GM18867 (cell line): ENCODE measurements around the gene DBP.
"Not testable (repeated sequence)": the region's sequence is repeated elsewhere in the genome, so short reads cannot be mapped to it uniquely, and the experiment has no call there.

Source experiments
- ATAC-seq: cut with Tn5 transposase; IDR thresholded peaks from one replicate; pipeline ENCODE4 v1.9.1; 2021; ENCODE audit warnings: mild to moderate bottlenecking, moderate library complexity; ENCODE audit not compliant: unreplicated experiment

The DBP gene

GRCh38 chr19:48668332-48668731 lies 31.2 kb upstream of the DBP start:
- no peak for ATAC-seq

DNA sequence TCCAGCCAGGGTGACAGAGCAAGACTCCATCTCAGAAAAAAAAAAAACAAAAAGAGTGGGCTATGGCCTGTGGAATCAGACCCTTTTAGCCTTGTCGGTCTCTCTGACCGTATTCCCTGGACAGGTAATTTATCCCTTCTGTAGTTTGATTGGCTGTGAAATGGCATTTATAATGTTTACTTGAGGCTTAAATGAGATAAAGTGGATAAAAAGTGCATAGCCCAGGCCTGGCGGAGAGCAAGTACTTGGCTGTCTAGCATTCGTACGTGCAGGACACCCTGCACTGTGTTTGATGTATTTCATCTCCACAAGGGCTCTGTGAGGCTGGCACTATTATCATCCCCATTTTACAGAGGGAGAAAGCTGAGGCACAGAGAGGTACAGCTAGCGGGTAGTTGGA lies 28.6 kb upstream of the DBP start:
- no peak for ATAC-seq

DNA sequence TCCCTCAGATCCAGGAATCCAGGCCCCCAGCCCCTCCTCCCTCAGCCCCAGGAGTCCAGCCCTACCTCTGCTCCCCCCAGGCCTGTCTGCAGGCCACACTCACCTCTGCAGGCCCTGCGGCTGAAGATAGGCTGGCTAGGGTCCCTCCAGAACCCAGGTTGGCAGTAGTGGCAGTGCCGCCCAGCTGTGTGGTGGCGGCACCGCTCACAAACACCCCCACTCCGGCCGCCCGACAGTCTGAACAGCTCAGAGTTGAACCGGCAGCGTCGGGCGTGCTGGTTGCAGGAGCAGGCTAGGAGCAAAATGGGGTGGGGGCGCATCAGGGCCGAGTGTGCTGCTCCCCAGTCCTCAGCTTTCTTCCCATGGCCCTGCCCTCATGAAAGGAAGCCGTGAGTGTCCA lies 27.3 kb upstream of the DBP start:
- no peak for ATAC-seq

GRCh38 chr19:48663667-48664066 lies 26.5 kb upstream of the DBP start:
- ATAC-seq, result no peak

DNA sequence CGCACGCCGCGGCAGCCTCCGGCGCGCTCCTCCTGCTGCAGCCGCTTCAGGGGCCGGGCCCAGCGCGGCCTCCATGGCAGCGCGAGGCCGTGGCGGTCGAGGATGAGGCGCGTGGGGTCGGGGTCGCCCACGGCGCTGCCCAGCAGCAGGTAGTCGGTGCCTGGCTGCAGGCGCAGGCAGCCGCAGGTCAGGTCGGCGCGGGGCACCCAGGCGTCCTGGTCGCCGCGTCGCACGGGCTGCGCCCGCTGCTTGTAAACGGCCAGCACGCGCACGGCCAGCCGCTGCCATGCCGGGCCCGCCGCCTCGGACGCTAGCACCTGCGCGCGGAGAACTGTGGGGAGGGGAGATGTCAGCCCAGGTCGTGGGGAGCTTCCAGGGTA lies 24.5 kb upstream of the DBP start:
- ATAC-seq, result no peak

DNA sequence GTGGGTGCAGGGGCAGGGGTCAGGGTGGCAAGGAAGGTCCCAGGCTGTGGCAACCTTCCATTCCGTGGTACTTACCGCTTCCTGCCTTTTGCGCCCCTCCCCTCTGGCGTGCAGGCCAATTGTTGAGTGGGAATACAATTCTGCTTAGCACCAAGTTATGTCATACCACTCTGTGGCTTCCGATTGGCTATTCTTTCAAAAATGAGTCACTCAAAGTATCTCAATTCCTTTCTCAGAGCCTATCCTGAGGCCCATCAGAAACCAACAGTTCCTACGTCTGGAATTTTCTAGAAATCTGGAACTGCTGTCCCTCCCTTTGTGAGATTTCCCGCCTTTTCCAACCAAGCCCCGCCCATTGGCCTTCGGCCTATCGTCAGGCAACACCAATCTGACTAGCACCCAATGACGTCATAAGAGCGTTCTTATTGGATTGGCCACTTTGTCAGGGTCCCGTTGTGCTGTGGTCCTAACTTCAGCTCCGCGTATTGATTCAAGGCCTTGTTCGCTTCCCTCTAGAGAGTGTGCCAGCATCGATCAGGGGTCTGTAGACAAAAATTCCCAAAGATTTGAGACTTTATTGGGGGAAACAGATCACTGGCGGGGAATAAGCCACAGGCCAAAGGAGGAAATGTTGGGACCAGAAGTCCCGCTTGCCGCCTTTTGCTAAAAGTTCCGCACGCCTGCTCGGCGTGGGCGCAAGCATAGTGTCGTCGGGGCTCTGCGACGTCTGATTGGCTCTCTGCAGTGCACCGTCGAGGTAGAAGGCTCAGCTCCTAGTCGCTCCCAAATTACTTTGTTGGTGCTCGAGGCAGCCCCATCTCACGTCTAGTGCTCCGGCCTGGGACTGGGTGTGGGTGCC lies 23.9 kb upstream of the DBP start:
- ATAC-seq, result peak; percentile 79

DNA sequence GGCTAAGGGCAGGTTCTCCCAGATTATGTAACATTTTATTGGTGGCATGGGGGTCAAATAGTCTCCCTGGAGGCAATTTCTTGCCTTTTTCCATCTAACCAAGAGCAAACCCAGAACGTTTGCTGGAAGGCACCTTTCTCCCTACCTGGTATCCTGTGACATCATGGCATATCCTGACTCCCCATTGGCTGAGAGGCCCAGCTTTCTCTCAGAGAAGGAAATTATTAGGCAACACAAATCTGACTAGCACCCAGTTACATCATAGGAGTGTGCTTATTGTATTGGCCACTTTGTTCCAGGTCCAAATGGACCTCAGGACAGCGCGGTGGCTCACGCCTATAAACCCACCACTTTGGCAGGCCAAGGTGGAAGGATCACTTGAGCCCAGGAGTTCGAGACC lies 22.6 kb upstream of the DBP start:
- no peak for ATAC-seq

DNA sequence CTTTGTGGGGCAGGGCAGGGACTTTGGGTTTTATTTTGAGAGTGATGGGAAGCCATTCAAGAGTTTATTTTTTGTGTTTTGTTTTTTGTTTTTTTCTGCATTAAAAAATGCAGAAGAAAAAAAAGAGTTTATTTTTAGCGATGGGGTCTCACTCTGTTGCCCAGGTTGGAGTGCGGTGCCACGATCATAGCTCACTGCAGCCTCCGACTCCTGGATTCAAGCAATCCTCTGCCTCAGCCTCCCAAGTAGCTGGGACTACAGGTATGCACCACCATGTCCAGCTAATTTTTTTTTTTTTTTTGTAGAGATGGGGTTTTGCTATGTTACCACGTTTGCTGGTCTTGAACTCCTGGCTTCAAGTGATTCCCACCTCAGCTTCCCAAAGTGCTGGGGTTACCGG lies 21.3 kb upstream of the DBP start:
- no peak for ATAC-seq

DNA sequence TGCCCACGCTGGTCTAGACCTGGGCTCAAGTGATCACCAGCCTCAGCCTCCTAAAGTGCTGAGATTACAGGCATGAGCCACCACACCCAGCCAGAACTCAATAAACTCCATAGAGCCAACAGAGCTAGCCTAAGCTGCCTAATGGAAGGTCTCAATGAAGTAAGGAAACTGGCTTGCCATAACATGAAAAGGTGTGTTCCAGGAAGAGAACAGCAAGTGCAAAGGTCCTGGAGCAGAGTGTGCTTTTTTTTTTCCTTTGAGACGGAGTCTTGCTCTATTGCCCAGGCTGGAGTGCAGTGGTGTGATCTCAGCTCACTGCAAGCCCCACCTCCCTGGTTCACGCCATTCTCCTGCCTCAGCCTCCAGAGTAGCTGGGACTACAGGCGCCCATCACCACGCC lies 20.6 kb upstream of the DBP start:
- not testable (repeated sequence) for ATAC-seq

GRCh38 chr19:48656840-48657474 lies 19.8 kb upstream of the DBP start:
- no peak for ATAC-seq

DNA sequence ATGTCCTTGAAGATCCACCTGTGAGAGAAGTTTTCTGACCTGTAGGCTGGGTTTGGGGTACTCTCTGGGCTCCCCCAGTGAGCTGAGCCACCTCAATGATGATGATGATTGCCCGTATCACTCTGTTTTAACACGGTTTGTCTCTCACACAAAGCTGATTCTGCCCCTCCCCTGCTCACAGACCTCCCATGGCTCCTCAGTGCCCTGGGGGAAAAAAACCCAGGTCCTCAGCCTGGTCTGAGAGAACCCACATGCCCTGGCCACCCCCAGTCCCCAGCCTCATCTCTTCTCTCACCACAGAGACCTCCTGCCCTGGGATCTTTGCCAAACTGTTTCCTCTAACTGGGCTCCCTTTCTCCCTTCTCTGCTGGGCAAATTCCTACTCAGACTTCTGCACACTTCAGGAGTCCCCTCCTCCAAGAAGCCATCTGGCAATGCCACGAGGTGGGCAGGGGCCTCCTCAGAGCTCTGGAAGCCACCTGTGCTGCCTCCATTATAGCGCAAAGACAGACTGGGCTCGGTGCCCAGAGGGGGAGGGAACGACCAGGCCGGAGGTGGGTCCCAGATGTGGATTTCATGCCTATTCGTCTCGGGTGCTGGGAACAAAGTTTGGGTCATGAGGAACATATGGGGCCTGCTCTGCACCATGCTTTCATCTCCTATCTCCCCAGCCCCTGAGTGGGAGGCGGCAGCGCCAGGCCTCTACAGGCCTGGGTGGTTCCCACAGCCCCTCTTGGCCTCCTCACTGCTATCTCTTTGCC lies 17.3 kb upstream of the DBP start:
- no peak for ATAC-seq

DNA sequence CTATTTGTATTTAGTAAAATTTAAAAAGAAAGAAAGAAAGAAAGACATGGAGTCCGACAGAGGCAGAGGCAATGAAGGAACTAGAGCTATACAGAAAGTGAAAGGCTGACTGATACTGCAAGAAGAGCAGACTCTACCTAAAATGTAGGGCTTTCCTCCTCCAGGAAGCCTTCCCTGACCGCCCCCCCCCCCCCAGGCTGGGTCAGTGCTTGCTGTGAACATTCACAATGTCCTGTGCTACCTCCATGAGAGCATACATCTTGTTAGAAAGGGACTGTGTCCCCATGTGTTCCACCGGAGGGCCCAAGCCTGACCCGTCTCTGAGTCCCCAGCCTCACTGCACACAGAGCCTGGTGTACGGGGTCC lies 14.5 kb upstream of the DBP start:
- no peak for ATAC-seq

DNA sequence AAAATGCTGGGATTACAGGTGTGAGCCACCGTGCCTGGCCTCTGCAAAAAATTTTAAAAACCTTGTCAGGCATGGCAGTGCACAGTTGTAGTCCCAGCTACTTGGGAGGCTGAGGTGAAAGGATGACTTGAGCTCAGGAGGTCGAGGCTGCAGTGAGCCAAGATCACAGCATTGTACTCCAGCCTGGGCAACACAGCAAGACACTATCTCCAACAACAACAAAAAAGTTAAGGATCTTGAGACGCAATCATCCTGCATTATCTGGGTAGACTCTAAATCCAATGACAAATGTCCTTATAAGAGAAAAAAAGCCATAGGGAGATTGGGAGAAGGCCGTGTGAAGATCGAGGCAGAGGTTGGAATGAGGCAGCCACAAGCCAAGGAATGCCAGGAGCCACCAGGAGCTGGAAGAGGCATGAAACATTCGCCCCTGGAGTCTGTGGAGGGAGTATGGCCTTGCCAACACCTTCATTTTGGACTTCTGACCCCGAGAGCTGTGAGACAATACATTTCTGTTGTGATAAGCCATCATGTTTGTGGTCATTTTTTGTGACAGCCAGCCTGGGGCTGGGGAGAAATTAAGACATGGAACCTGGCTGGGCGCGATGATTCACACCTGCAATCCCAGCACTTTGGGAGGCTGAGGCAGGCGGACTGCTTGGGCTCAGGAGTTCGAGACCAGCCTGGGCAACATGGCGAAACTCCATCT lies 13.9 kb upstream of the DBP start:
- ATAC-seq, result no peak

DNA sequence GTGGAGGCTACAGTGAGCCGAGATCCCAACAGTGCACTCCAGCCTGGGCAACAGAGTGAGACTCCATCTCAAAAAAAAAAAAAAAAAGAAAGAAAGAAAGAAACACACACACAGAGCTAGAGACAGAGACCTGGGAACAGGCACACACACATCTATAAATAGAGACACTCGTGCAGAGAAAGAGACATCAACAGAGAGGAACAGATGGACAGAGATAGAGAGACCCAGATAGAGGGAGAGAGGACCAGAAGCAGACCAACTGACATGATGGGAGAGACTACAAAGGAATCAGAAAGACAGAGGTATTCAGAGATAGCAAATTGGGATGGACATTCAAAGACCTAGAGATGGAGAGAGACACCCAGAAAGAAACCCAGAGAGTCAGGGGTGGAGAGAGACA lies 11.0 kb upstream of the DBP start:
- ATAC-seq, result no peak

DNA sequence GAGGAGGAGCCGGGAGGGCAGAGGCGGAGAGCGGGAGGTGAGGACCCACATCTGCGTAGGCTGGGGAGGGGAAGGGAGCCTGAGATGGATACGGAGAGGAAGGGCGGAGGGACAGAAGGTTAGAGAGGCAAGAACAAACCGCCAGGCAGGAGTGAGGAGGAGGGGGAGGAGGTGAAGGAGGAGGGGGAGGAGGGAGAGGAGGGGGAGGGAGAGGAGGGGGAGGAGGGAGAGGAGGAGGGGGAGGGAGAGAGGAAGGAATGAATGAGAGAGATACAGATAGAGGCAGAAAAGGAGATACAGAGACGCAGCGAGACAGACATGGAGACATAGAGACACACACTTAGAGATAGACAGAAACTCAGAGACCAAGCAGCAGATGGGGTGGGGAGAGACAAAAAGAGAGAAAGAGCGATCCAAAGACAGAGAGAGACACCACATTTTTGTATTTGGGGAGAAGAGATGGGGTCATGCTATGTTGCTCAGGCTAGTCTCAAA lies 9.6 kb upstream of the DBP start:
- ATAC-seq, result no peak

GRCh38 chr19:48646001-48646721 lies 9.0 kb upstream of the DBP start, which contains the start of gene CA11:
Gene CA11 (minus strand): TSS chr19:48646187. CDS start chr19:48645632, 555 bp downstream.
- peak; percentile 67 for ATAC-seq

- no peak for ATAC-seq
Measured at GRCh38 chr19:48645620-48646000, 8.4 kb upstream of the DBP start.

GRCh38 chr19:48644839-48645619 lies 7.8 kb upstream of the DBP start:
- ATAC-seq, result peak; percentile 38

GRCh38 chr19:48644355-48644754 lies 7.2 kb upstream of the DBP start:
- ATAC-seq, result no peak

DNA sequence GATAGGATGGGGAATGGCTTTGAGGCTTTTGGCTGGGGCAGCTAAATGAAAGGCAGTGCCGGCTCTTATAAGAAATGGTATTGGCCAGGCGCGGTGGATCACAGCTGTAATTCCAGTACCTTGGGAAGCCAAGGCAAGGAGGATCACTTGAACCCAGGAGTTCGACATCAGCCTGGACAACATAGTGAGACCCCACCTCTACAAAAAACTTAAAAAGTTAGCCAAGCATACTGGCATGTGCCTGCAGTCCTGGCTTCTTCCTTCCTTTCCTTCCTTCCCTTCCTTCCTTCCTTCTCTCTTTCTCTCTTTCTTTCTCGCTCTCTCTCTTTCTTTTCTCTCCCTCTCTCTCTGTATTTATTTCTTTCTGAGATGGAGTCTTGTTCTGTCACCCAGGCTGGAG lies 5.7 kb upstream of the DBP start:
- no peak for ATAC-seq
